Measurements from ENCODE around the gene SAMM50. TPM values are rescaled to one million over a fixed set of nuclear protein-coding genes. Genes with fewer than 3 reads are reported as not detected.

Gene SAMM50
- total RNA-seq, 1 donor from 2014 or later: 40.8 TPM

GRCh38 chr22:43985532-43985931, 30.3 kb downstream of the SAMM50 start:
- H3K4me3 ChIP-seq (ENCODE audit: low read depth, low read length): no peak overlapping the region
- TF ChIP-seq CTCF (conservative IDR thresholded peaks at IDR 0.05; ENCODE audit: low read depth, low read length): no peak
- no peak for DNase-seq (ENCODE audit: low read depth)

GRCh38 chr22:43988116-43988820, 33.0 kb downstream of the SAMM50 start:
- no peak overlapping the region for H3K4me3 ChIP-seq (ENCODE audit: low read depth, low read length)
- DNase-seq (ENCODE audit: low read depth): no peak
- no peak for TF ChIP-seq CTCF (conservative IDR thresholded peaks at IDR 0.05; ENCODE audit: low read depth, low read length)

- no peak for DNase-seq (ENCODE audit: low read depth)
- TF ChIP-seq CTCF (conservative IDR thresholded peaks at IDR 0.05; ENCODE audit: low read depth, low read length): no peak
- H3K4me3 ChIP-seq (ENCODE audit: low read depth, low read length): no peak overlapping the region
Measured at GRCh38 chr22:43988960-43989359, 33.7 kb downstream of the SAMM50 start.

- no peak for TF ChIP-seq CTCF (conservative IDR thresholded peaks at IDR 0.05; ENCODE audit: low read depth, low read length)
- no peak overlapping the region for H3K4me3 ChIP-seq (ENCODE audit: low read depth, low read length)
- no peak for DNase-seq (ENCODE audit: low read depth)
Measured at GRCh38 chr22:43990044-43990443, 34.8 kb downstream of the SAMM50 start.

GRCh38 chr22:43991316-43992020, 36.2 kb downstream of the SAMM50 start:
- no peak overlapping the region for H3K4me3 ChIP-seq (ENCODE audit: low read depth, low read length)
- TF ChIP-seq CTCF (conservative IDR thresholded peaks at IDR 0.05; ENCODE audit: low read depth, low read length): no peak
- DNase-seq (ENCODE audit: low read depth): no peak

- no peak for TF ChIP-seq CTCF (conservative IDR thresholded peaks at IDR 0.05; ENCODE audit: low read depth, low read length)
- DNase-seq (ENCODE audit: low read depth): no peak
- H3K4me3 ChIP-seq (ENCODE audit: low read depth, low read length): no peak overlapping the region
Measured at GRCh38 chr22:43992331-43992821, 37.1 kb downstream of the SAMM50 start.
